GM12891 (cell line): ENCODE measurements around the gene KCNQ2.

Experiments
- POLR2A ChIP-seq: IDR thresholded peaks from 2 replicates; pipeline ENCODE4 v1.6.1; 2011; ENCODE audit warnings: low read depth, low read length, control low read depth
- POLR2AphosphoS5 ChIP-seq: IDR thresholded peaks from 2 replicates; pipeline ENCODE4 v1.6.1; 2011; ENCODE audit warnings: low read depth, low read length, control low read depth
- SPI1 ChIP-seq: IDR thresholded peaks from 2 replicates; pipeline ENCODE4 v1.6.1; 2011; ENCODE audit warnings: low read depth, low read length, control low read depth
- TAF1 ChIP-seq: IDR thresholded peaks from 2 replicates; pipeline ENCODE4 v1.6.1; 2011; ENCODE audit warnings: low read depth, low read length, control low read depth

DNA sequence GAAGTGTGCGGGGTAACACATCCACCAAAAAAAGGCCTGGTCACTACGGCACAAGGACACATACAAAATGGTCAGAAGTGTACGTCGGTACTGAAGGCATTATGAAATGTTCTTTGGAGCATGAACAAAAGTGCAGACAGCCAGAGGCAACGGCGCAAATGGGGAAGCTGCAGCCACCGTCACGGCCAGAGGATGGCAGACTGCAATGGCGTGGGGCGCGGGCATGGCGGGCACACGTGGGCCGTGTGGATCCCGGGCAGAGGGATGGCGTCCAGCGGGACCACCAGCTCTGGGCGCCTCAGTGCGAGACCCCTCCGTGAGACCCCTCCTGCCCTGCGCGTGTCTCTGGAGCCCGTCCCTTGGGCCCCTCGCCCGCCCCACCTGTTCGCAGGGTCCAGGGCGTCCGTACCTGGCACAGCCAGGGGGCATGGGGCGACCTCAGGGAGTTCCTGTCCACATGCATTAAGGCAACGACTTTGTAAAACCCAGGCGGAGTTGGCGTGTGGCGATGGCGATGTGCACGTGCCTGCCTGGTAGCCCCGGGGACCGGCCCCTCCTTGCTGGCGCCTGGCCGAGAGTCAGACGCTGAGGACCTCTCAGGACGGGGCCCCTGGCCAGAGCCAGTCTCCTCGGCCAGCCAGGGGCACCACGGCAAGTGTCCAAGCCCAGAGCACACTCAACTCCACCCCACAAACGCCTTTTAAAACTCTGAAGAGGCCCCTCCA lies 71.8 kb downstream of the KCNQ2 start:
- TF ChIP-seq POLR2AphosphoS5: no peak
- no peak for TF ChIP-seq POLR2A
- no peak for TF ChIP-seq TAF1
- no peak for TF ChIP-seq SPI1
